Melanocyte of skin (primary cell): Measurements from ENCODE around the gene CALD1. TPM values are rescaled to one million over a fixed set of nuclear protein-coding genes. Genes with fewer than 3 reads are reported as not detected.

Experiments
- small RNA-seq, 2 donors: library from RNA; depleted of rRNA; stranded (forward); fragments of <200 nt; gene quantifications; one replicate each; pipeline ENCODE3, GENCODE V24; 2012
- total RNA-seq, 2 donors: library from RNA; depleted of rRNA; stranded (reverse); fragments of >200 nt; gene quantifications; 2 replicates each; pipeline ENCODE4 v1.2.3, GENCODE V29; 2012

The CALD1 gene, protein sequence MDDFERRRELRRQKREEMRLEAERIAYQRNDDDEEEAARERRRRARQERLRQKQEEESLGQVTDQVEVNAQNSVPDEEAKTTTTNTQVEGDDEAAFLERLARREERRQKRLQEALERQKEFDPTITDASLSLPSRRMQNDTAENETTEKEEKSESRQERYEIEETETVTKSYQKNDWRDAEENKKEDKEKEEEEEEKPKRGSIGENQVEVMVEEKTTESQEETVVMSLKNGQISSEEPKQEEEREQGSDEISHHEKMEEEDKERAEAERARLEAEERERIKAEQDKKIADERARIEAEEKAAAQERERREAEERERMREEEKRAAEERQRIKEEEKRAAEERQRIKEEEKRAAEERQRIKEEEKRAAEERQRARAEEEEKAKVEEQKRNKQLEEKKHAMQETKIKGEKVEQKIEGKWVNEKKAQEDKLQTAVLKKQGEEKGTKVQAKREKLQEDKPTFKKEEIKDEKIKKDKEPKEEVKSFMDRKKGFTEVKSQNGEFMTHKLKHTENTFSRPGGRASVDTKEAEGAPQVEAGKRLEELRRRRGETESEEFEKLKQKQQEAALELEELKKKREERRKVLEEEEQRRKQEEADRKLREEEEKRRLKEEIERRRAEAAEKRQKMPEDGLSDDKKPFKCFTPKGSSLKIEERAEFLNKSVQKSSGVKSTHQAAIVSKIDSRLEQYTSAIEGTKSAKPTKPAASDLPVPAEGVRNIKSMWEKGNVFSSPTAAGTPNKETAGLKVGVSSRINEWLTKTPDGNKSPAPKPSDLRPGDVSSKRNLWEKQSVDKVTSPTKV
- total RNA-seq, result 100 to 1,000 TPM; 111 to 141 TPM

GRCh38 chr7:134778941-134779740 lies at the start of gene CALD1:
TSS of gene CALD1 (plus strand) at chr7:134779634. CDS start at chr7:134867734, 88,100 bp downstream.

DNA sequence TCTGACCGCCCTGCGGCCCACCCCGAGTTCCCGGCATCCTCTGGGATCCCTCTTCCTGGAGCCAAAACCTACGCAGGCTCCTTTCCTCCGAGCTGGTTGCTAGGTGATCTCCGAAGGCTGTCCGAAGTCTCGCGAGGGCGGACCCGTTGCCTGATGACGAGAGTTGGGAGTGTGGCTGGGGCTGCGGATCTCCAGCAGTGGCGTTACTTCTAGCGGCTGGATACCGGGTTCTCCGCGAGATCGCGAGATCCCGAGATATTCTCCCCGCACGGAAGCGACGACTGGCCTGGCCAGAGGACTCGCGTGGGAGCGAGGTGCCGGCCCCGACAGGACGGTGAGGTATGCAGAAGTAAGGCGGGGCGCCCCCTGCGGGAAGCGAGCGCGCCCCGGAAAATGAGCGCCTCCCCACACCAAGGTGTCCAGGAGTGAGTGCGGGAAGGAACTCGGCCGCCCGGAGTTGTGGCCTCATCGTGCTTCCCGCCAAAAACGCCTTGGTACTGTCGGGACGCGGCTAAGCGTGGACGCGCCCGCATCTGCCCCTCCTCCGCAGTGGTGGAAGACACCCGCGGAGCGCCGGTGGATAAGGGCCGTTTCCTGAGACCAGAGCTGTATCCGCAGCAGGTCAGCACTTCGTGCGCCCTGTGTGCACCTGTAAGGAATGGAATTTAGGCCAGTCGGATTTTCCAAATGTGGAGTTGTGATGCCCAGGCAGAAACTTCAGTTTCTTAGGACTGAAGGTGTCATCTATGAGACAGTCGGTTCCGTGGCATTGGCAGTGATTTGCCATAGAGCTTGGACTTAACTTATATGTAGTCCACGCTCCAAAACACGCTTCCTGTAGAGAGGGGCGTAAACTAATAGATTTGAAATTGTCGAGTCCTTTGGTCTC lies 207.2 kb downstream of the CALD1 start, which contains the start of gene AGBL3:
TSS of gene AGBL3 (plus strand) at position 146 of the 889 bp plus-strand sequence. CDS start 1,426 bp downstream, outside the sequence.

Small RNA genes lying within 50 kb of the gene (small RNA-seq; reads per million reads assigned to genes)
- gene TUBB3P2, result 0 reads per million in 2 donors

Other genes with a start within 250 kb of the CALD1 start
- not detected for gene AKR1B15, start 230.5 kb upstream of the CALD1 start, total RNA-seq
- 10 to 100 TPM; 21.3 to 32.6 TPM for gene BPGM, start 132.8 kb upstream of the CALD1 start, total RNA-seq
- 1 to 10 TPM in 1 of 2 donors, under 1 TPM in 1; 0.34 to 1.3 TPM for gene AGBL3, start 206.9 kb downstream of the CALD1 start, total RNA-seq